ENCODE data around the gene SBNO2.

- TF ChIP-seq CTCF (IDR thresholded peaks at IDR 0.05) (no peak), POLR2A (IDR thresholded peaks at IDR 0.05) (no peak)
Observed at GRCh38 chr19:1222394-1222793, 48.3 kb upstream of the SBNO2 start.
